PC-3 (cell line): ENCODE data around the gene PLEKHA6.

Source experiments
- CTCF ChIP-seq: fragments of 300-600 bp; sonication (generic); conservative IDR thresholded peaks from 2 replicates; pipeline ENCODE4 v1.5.1; 2017; ENCODE audit warnings: antibody characterized with exemption, low read depth, mild to moderate bottlenecking, low read length
- EZH2 ChIP-seq: fragments of 300-600 bp; sonication (generic); IDR thresholded peaks from one replicate; pipeline ENCODE4 v1.6.1; 2017; ENCODE audit warnings: antibody characterized with exemption, mild to moderate bottlenecking, low read length; ENCODE audit not compliant: unreplicated experiment
- EZH2phosphoT487 ChIP-seq: fragments of 300-600 bp; sonication (generic); IDR thresholded peaks from 2 replicates; pipeline ENCODE4 v1.6.1; 2018; ENCODE audit warnings: mild to moderate bottlenecking, antibody characterized with exemption, low read length, borderline replicate concordance

- TF ChIP-seq CTCF: no peak
- TF ChIP-seq EZH2: no peak
- no peak for TF ChIP-seq EZH2phosphoT487
Observed at GRCh38 chr1:204255966-204256365, 103.8 kb downstream of the PLEKHA6 start.
